ENCODE data around the gene OPCML.

- TF ChIP-seq CTCF (IDR thresholded peaks at IDR 0.05; ENCODE audit: insufficient read depth, low read length) (no peak), POLR2AphosphoS5 (IDR thresholded peaks at IDR 0.05; ENCODE audit: low read depth) (no peak), SPI1 (IDR thresholded peaks at IDR 0.05; ENCODE audit: borderline replicate concordance, low read depth) (no peak), REST (IDR thresholded peaks at IDR 0.05; ENCODE audit: insufficient replicate concordance, low read depth) (no peak)
Measured at GRCh38 chr11:132719684-132720083, 812.6 kb downstream of the OPCML start.

Measured in HL-60 (cell line).